Raji (cell line): Measurements from ENCODE around the gene PMEL.

Source experiments
- POLR2A ChIP-seq: IDR thresholded peaks from 2 replicates; pipeline ENCODE4 v1.6.1; 2011; ENCODE audit warnings: low read depth, low read length, control low read depth; ENCODE audit not compliant: insufficient read depth

The PMEL gene

DNA sequence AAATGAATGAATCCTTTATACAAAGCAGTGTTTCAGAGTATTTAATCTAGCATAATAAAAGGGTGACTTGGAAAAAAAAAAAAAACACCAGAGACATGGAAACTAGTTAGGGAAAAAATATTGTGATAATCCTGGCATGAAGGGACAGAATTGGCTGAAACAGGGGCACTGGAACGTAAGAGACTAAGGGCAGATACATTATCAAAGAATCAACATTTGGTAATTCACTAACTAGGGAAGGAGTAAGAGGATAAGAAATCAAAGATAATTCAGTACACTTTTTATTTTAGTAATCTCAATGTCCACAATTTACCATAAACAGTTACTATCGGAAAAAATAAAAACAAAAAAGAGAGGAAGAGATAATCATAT is 56.3 kb downstream of the PMEL start:
- TF ChIP-seq POLR2A = no peak

DNA sequence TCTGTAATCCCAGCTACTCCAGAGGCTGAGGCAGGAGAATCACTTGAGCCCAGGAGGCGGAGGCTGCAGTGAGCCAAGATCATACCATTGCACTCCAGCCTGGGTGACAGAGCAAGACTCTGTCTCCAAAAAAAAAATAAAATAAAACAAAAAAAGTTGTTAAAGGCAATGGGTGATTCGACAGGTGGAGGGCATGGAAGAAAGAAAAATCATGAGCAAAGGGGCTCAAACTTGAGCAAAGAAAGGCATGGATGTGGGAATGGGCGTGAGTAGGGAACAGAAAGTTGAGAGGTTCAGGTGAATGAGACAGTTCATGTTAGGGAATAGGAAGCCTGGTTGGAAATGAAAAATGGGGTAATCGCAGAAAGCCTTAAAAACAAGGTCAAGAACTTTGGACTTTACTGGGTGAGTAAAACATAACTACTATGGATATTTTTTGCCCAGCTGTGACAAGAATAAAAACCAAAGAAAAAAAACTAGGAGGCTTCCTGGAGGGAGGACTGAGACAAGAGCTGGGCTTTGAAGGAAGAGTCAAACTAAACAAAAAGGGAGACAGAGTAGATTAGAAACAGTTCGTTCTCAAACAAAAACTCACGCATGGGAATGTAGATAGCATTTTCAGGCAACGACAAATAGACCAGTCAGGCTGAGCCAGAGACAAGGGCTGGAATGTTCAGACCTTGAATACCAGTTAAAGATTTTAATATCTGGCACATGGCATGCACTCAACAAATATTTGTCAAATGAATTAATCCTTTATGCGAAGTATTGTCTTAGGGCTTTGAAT is 56.9 kb downstream of the PMEL start:
- TF ChIP-seq POLR2A = no peak

DNA sequence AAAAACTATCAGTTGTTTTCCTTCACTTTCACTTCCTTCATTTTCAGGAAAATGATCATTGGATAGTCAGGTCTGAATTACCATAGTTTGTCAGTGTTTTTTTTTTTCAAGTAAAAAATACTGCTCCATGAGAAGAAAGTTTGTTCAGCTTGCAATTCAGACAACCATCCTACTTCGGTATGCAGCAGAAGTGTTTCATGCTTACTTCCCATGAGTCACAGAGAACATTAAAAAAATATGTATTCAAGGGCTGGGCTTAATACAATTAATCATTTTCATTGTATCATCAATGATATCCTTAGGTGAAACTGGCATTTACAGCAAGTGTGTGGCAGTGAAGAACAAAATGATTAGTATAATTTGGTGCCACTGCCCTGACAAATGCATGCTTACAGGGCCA is 59.8 kb downstream of the PMEL start:
- TF ChIP-seq POLR2A = no peak
